DOHH2 (cell line): ENCODE results near the gene INSR.

Source experiments
- H3F3A ChIP-seq: fragments of 200-600 bp; sonication (generic), shearing (Covaris generic); 2 replicates; pipeline ENCODE4 v1.6.0; 2016; ENCODE audit warnings: antibody characterized with exemption, mild to moderate bottlenecking; ENCODE audit not compliant: control insufficient read depth, insufficient read depth
- H3K27ac ChIP-seq: fragments of 200-600 bp; sonication (generic); 2 replicates; pipeline ENCODE4 v1.5.1; 2014; ENCODE audit warnings: low read depth, mild to moderate bottlenecking, low read length, moderate library complexity
- H3K27me3 ChIP-seq: fragments of 200-600 bp; sonication (generic); 2 replicates; pipeline ENCODE4 v1.6.1; 2014; ENCODE audit warnings: mild to moderate bottlenecking, low read length, mixed read lengths; ENCODE audit not compliant: control insufficient read depth
- H3K36me3 ChIP-seq: fragments of 200-600 bp; sonication (generic); 2 replicates; pipeline ENCODE4 v1.6.1; 2014; ENCODE audit warnings: mild to moderate bottlenecking, low read length, moderate library complexity, mixed read lengths; ENCODE audit not compliant: control insufficient read depth
- H3K4me1 ChIP-seq: fragments of 200-600 bp; sonication (generic); 2 replicates; pipeline ENCODE4 v1.6.1; 2014; ENCODE audit warnings: mild to moderate bottlenecking, low read length, mixed read lengths; ENCODE audit not compliant: control insufficient read depth
- H3K4me2 ChIP-seq: fragments of 200-600 bp; sonication (generic); 2 replicates; pipeline ENCODE4 v1.6.0; 2014; ENCODE audit warnings: mild to moderate bottlenecking, low read length, moderate library complexity
- H3K4me3 ChIP-seq: fragments of 200-600 bp; sonication (generic); 2 replicates; pipeline ENCODE4 v1.5.1; 2014; ENCODE audit warnings: mild to moderate bottlenecking, low read length, mixed read lengths
- H3K79me2 ChIP-seq: fragments of 200-600 bp; sonication (generic); 2 replicates; pipeline ENCODE4 v1.6.1; 2014; ENCODE audit warnings: mild to moderate bottlenecking, low read length, mixed read lengths; ENCODE audit not compliant: control insufficient read depth
- H3K9me2 ChIP-seq: fragments of 200-600 bp; sonication (generic); replicated peaks from 2 replicates; pipeline ENCODE4 v1.6.1; 2014; ENCODE audit warnings: mild to moderate bottlenecking, low read length, mixed read lengths; ENCODE audit not compliant: control insufficient read depth
- H3K9me3 ChIP-seq: fragments of 200-600 bp; sonication (generic); 2 replicates; pipeline ENCODE4 v1.6.1; 2014; ENCODE audit warnings: antibody characterized with exemption, low read length, mixed read lengths; ENCODE audit not compliant: control insufficient read depth, insufficient read depth
- H4K20me1 ChIP-seq: fragments of 200-600 bp; sonication (generic); 2 replicates; pipeline ENCODE4 v1.6.0; 2014; ENCODE audit warnings: low read depth, mild to moderate bottlenecking, antibody characterized with exemption, low read length, moderate library complexity; ENCODE audit not compliant: control insufficient read depth, insufficient read depth
- EZH2phosphoT487 ChIP-seq: fragments of 200-600 bp; sonication (generic); IDR thresholded peaks from 2 replicates; pipeline ENCODE4 v1.6.1; 2017; ENCODE audit warnings: borderline replicate concordance, mild to moderate bottlenecking, antibody characterized with exemption, low read length, moderate library complexity, mixed read lengths
- TF ChIP-seq, protein P1 (sequence below): fragments of 200-600 bp; sonication (generic); IDR thresholded peaks from one replicate; pipeline ENCODE4 v1.5.1; 2014; ENCODE audit warnings: antibody characterized with exemption, mild to moderate bottlenecking, low read depth, low read length; ENCODE audit not compliant: poor library complexity, severe bottlenecking

INSR gene

DNA sequence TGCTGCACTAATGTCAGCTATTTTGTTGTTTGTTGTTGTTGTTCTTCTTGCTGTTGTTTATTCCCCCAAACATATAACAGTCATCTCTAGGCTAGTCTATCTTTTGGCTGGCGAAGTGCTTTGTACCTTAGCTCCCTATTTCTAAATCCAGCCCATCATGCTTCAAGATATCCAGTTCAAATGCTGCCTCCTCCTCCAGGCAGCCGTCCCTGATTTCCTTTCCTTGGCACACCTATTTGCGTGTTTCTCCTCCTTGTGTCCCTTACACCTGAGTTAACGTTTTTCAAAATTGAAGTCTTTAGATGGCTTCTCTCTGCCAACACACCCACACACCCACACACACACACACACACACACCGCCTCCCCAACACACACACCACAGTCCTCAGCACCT, 25.5 kb downstream of the INSR start:
- Histone ChIP-seq H3K79me2 (0 out of 2 replicates have a peak, but pooled peaks cover 2% of the 10 kb centered on the region), H3K4me1 (peaks cover 25% of the 10 kb centered on the region), H3K4me2 (no peak overlapping the region), H4K20me1 (no peaks in the 10 kb centered on the region), H3K9me2 (no peaks in the 10 kb centered on the region), H3K36me3 (no peaks in the 10 kb centered on the region), H3K4me3 (no peak overlapping the region), H3K27ac (no peak overlapping the region), H3K9me3 (no peaks in the 10 kb centered on the region), H3F3A (peaks cover 7% of the 10 kb centered on the region), H3K27me3 (no peaks in the 10 kb centered on the region)
- TF ChIP-seq, protein P1, sequence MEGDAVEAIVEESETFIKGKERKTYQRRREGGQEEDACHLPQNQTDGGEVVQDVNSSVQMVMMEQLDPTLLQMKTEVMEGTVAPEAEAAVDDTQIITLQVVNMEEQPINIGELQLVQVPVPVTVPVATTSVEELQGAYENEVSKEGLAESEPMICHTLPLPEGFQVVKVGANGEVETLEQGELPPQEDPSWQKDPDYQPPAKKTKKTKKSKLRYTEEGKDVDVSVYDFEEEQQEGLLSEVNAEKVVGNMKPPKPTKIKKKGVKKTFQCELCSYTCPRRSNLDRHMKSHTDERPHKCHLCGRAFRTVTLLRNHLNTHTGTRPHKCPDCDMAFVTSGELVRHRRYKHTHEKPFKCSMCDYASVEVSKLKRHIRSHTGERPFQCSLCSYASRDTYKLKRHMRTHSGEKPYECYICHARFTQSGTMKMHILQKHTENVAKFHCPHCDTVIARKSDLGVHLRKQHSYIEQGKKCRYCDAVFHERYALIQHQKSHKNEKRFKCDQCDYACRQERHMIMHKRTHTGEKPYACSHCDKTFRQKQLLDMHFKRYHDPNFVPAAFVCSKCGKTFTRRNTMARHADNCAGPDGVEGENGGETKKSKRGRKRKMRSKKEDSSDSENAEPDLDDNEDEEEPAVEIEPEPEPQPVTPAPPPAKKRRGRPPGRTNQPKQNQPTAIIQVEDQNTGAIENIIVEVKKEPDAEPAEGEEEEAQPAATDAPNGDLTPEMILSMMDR: no peak
- TF ChIP-seq EZH2phosphoT487: no peak

DNA sequence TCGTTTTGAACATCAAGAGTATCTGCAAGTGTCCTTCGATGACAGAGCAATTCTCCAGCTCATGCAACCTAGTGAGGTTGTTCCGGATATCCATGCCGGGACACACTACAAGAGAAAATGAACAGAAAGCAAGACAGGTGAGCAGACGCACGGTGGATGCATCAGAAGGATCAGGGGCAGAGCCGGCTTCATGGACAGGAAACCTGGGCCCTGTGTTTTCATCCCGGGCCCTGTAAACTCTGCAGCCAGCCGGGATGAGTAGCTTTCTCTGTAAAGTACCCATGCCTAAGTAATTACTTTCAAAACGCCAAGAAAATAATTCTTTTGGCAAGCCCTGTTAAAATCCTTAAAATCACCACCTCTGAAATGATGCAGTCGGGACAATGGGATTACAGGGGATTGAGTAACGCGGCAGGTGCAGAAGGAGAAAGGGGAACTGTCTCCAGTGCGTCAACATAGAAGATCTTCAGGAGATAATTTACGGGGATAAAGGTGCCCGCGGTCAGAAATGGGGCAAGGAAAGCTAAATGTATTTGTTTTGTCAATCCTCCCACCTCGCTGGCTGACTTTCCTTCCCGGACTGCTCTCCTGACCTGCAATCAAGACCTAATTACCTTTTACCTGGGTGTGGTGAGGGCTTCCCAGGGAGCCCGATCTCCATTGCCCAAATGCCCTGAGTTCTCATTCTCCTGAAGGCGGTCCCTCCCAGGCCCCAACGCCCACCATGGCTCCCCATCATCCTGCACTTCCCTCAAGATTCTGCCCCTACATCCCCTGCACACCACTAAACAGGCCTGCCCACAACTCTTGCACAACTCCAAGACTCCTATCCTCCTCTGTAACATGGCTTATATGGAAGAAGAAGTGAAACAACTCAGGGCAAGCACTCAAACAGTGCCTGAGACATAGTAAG, 26.2 kb downstream of the INSR start:
- peaks cover 5% of the 10 kb centered on the region for H3F3A ChIP-seq
- H3K27me3 ChIP-seq: no peaks in the 10 kb centered on the region
- no peak for TF ChIP-seq EZH2phosphoT487
- TF ChIP-seq, protein P1: no peak
- H3K9me3 ChIP-seq: no peaks in the 10 kb centered on the region
- H3K4me1 ChIP-seq: peaks cover 19% of the 10 kb centered on the region
- H4K20me1 ChIP-seq: no peaks in the 10 kb centered on the region
- no peak overlapping the region for H3K4me2 ChIP-seq
- H3K9me2 ChIP-seq: no peaks in the 10 kb centered on the region
- H3K4me3 ChIP-seq: no peak overlapping the region
- no peak overlapping the region for H3K27ac ChIP-seq
- H3K79me2 ChIP-seq: 0 out of 2 replicates have a peak, but pooled peaks cover 2% of the 10 kb centered on the region
- no peaks in the 10 kb centered on the region for H3K36me3 ChIP-seq

DNA sequence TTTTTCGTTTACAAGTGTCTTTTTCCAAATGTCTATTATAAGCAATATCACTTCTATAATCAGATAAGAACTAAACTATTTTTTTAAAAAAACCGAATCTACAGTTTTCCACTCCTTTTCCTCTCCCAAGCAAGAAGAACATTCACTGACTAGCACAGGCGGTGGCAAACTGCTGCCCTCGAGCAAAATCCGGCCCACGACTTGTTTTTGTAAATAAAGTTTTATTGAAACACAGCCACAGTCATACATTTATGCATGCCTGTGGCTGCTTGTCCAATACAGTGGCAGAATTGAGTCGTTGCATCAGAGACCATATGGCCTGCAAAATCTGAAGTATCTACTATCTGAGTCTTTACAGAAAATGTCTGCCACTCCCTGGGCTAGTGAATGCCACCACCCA, 27.4 kb downstream of the INSR start:
- no peaks in the 10 kb centered on the region for H3K9me2 ChIP-seq
- no peaks in the 10 kb centered on the region for H4K20me1 ChIP-seq
- no peaks in the 10 kb centered on the region for H3K36me3 ChIP-seq
- no peak overlapping the region for H3K4me2 ChIP-seq
- no peaks in the 10 kb centered on the region for H3K9me3 ChIP-seq
- no peaks in the 10 kb centered on the region for H3K79me2 ChIP-seq
- peaks cover 8% of the 10 kb centered on the region for H3K4me1 ChIP-seq
- H3K27me3 ChIP-seq: no peaks in the 10 kb centered on the region
- no peak overlapping the region for H3K27ac ChIP-seq
- TF ChIP-seq, protein P1: no peak
- no peak for TF ChIP-seq EZH2phosphoT487
- H3F3A ChIP-seq: no peaks in the 10 kb centered on the region
- no peak overlapping the region for H3K4me3 ChIP-seq
